Coronary artery (tissue), 2 donors: ENCODE data around the gene STEAP3.

Experiments
- DNase-seq: peaks from one replicate; pipeline ENCODE4 v3.0.0-alpha.2; 2017; ENCODE audit warnings: low spot score
- H3K27ac ChIP-seq, 2 donors: fragments of 200-600 bp; sonication (generic); one replicate each; pipeline ENCODE4 v1.5.1; 2016 to 2019
- H3K4me3 ChIP-seq: fragments of 200-600 bp; sonication (generic); 2 replicates; pipeline ENCODE4 v1.5.1; 2016; ENCODE audit warnings: mild to moderate bottlenecking, moderate library complexity
- CTCF ChIP-seq: fragments of 200-600 bp; sonication (generic); IDR thresholded peaks from one replicate; pipeline ENCODE4 v1.5.1; 2019; ENCODE audit warnings: antibody characterized with exemption

STEAP3 gene

GRCh38 chr2:119246884-119247843 lies 23.5 kb downstream of the STEAP3 start:
- TF ChIP-seq CTCF = no peak
- Histone ChIP-seq H3K27ac (no peak overlapping the region), H3K4me3 (no peak overlapping the region)
- no peak for DNase-seq

- DNase-seq = no peak
- Histone ChIP-seq H3K4me3 (no peak overlapping the region), H3K27ac (no peak overlapping the region)
- no peak for TF ChIP-seq CTCF
Observed at GRCh38 chr2:119247844-119248271, 24.2 kb downstream of the STEAP3 start.

GRCh38 chr2:119248311-119248710 lies 24.7 kb downstream of the STEAP3 start:
- no peak for DNase-seq
- TF ChIP-seq CTCF = no peak
- no peak overlapping the region for H3K4me3 ChIP-seq
- H3K27ac ChIP-seq = no peak overlapping the region

GRCh38 chr2:119248751-119249150 lies 25.1 kb downstream of the STEAP3 start:
- no peak for DNase-seq
- Histone ChIP-seq H3K4me3 (no peak overlapping the region), H3K27ac (no peak overlapping the region)
- no peak for TF ChIP-seq CTCF

GRCh38 chr2:119249311-119249710 lies 25.7 kb downstream of the STEAP3 start:
- H3K27ac ChIP-seq = no peak overlapping the region
- no peak overlapping the region for H3K4me3 ChIP-seq
- no peak for TF ChIP-seq CTCF
- no peak for DNase-seq

DNA sequence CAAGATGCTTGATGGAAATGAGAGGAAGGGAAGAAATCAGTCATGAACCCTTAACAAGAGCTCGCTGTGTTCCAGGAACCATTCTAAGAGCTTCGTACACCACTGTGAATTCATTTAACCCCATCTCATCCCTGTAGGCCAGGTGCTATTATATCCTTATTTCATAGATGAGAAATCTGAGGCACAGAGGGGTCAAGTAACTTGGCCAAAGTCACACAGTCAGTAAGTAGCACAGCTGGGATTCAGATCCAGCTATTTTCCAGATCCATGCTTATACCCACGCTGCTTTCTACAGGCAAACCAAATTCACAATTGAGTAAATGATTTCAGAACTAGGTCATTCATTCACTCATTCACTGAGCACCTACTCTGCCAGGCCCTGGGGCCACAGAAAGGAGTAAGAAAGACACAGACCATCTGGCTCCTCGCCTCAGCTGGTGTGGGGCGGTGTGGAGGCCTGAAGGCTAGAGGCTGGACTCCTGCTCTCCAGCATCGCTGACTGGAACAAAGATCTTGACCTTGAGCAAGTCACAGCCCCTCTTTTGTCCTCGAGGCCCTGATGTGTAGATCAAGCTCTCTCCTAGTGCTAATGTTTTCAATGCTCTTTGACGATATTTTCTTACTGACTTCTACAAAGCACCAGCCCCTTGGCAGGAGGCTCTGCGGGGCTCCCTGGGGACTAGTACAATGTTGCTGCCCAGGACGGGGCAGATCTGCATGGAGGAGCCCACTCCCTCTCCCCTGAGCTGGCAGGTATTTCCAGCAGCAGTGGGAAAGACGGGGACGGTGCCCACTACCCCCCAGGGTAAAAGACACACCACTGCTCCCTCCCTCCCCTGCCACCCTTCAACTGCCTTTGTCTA lies 26.5 kb downstream of the STEAP3 start:
- no peak for TF ChIP-seq CTCF
- DNase-seq = no peak
- no peak overlapping the region for H3K27ac ChIP-seq
- no peak overlapping the region for H3K4me3 ChIP-seq
